T-helper 22 cell (primary cell): ENCODE results near the gene FOXRED1.

Source experiments
- DNase-seq: peaks from one replicate; pipeline ENCODE4 v3.0.0-alpha.2; 2020; ENCODE audit warnings: low read depth

The FOXRED1 gene

DNA sequence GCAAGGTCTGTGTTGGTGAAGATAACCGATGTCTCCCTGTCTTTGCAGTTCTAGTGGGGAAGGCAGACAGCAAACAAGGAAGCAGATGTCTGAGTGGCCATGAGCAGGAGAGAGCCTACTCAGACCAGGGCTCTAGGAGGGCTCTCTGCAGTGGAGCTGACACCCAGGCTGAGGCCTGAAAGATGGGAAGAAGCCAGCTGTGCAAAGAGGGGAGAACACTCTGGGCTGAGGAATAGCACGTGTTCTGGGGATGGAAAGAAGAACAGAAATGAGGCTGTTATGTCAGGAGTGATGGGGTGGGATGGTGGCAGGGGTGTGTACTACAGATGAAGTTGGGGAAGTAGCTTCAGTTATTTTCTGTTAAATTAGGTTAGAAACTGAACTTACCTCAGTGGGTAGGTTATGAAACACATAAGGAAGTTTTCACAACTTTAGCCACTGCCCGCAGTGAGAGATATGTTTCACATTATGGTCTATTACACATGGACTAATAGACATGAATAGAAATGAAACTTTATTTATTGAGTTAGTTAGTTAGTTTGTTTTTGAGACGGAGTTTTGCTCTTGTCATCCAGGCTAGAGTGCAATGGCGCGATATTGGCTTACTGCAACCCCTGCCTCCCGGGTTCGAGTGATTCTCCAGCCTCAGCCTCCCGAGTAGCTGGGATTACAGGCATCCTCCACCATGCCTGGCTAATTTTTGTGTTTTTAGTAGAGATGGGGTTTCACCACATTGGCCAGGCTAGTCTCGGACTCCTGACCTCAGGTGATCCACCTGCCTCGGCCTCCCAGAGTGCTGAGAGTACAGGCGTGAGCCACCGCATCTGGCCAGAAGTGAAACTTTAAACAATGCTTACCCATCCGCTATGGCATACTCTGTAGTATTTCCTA lies 42.7 kb downstream of the FOXRED1 start:
- DNase-seq, result no peak

DNA sequence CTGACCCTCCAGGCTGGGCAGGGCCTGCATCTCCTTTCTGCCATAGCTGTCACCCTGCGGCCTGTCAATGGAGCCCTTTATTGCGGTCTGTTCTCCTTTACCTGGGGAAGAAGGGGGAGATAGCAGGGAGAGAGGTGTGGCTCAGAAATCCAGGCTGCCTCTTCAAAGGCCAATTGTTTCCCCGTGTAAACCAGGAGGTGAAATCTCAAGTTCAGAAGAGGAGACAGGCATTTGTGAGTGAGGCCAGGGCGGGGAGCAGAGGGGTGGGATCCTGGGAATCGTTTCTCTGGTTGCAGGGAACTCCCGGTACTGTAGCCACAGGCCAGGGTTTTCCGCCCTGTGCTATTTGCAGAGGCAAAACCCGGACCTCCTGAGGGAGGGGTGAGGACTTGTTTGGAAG lies 44.0 kb downstream of the FOXRED1 start:
- DNase-seq, result no peak

DNA sequence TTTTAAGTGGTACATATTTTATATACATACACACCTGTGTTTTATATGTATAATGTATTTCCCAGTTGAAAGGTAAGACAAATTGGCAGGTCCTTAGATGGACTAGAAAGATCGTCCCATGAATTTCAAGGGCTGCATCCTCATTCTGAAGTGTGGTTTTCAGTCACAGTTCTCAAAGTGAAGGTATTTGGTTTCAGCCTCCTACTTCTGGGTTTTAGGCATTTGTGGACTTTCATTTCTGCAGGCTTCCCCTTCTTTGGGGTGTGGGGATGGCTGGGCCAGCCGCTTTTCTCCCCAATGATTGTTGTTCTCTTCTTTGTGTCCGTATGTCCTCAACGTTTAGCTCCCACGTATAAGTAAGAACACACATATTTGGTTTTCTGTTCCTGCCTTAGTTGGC lies 44.9 kb downstream of the FOXRED1 start:
- DNase-seq, result no peak

DNA sequence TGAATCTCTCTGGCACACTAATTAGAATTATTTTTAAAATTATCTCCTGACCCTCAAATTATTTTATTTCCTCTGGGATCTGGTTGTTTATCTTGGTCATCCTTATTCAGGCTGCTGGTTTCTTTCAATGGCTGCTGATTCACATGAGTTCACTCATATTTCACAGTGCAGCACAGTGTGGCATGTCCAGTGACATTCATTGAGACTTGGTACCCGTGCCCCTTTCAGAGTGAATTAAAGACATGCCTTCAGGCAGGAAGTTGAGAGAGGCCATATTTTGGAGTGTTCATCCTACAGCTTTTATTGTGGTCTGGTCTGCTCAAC lies 48.4 kb downstream of the FOXRED1 start:
- DNase-seq, result no peak

DNA sequence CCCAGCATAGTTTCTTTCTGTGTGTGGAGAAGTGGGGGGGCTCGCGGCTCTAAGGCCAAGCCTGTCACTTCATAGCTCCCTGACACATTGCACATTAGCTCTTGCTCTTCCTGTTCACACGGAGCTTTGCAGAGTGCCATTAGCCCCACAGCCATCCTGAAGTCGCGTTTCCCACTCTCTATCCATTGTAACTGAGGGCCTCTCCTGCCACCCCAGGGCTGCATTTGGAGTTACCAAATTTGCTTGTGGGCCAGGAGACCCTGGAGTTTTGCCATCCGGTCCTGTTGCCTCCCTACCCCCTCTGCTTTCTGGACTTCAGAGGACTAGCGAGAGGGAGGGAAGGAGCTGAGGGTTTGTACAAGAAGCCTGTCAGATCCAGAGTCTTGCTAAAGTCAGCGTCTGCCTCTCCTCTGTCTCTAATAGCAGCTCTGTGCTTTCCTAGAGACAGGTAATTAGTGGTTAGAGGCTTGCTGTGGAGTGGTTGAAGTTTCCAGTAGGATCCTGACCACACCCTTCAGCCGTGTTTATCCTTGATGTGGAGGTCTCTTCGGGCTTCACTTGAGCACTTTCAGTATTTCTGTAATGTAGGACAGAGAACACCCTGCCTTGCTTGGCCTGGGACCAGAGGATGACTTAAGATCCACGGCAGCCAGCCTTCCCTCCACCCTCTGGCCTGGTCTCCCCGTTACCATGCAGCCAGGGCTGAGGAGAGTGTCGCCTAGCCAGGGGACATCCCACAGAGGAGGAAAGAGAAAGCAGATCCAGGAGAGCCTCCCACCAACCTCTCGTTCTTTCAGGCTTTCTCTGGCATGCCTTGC lies 49.0 kb downstream of the FOXRED1 start:
- DNase-seq, result no peak

DNA sequence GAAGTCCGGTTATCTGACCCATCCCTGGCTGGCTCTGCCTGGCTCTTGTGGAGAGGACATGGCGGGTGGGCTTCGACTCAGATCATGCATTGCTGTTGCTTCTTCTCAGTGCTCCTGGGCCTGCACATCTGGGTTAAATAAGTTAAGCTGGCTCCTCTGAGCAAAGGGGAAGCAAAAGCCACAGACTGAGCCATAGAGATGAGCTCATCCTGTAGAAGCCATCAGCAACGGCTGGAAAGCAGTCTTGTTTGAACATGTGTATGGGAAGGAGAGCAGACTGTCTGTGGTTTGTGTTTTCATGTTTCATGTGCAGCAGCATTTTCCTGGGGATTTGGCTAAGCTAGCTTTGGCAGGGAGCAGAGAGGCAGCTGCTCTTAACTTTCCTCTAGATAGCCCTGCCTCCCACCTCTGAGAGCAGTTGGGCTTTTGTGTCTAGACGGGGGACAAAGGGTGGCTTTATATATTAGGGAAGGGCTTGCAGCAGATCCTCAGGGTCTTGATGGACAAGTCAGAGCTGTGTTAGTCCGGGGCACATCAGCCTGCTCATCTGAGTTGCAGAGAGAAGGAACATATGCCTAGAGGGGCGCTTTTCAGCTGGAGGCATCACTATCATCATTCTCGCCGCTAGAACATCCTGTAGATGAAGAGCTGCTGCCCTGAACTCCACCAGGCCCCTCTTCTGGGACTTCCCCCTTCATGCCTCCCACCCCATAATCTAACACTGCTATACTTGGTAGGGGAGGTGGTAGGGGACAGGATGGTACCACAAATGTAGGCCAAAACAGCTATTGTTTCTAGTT lies 49.8 kb downstream of the FOXRED1 start:
- DNase-seq, result no peak

DNA sequence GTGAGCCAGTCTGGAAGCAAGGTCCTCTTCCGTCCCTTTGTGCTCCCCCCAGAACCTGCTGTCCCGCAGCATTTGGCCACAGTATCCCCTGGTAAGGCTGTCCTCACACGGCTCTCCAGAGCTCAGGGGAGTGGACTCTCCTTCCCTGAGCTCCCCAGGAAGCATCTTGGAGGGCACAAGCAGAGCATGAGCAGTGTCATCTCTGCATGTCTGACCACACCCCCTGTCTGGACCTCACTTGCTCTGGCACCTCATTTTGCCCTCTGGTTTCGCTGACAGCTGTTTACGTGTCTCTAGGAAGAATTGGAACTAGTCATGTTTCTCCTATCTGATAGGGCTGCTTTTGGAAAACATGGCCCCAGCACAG lies 50.4 kb downstream of the FOXRED1 start:
- DNase-seq, result no peak

DNA sequence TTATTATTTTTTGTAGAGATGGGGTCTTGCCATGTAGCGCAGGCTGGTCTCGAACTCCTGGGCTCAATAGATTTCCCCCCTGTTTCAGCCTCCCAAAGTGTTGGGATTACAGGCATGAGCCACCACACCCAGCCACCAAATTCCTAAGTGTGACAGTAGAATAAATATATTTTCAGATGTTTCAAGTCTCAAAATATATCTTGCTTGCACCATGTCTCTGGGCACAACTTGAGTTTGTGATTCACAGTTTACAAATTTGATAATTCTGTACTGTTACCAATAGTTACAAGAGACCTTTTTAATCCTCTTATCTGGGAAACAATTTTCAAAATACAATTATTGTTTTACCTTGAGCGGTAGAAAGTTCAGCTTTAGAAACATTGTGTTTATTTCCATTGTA lies 54.0 kb downstream of the FOXRED1 start:
- no peak for DNase-seq

DNA sequence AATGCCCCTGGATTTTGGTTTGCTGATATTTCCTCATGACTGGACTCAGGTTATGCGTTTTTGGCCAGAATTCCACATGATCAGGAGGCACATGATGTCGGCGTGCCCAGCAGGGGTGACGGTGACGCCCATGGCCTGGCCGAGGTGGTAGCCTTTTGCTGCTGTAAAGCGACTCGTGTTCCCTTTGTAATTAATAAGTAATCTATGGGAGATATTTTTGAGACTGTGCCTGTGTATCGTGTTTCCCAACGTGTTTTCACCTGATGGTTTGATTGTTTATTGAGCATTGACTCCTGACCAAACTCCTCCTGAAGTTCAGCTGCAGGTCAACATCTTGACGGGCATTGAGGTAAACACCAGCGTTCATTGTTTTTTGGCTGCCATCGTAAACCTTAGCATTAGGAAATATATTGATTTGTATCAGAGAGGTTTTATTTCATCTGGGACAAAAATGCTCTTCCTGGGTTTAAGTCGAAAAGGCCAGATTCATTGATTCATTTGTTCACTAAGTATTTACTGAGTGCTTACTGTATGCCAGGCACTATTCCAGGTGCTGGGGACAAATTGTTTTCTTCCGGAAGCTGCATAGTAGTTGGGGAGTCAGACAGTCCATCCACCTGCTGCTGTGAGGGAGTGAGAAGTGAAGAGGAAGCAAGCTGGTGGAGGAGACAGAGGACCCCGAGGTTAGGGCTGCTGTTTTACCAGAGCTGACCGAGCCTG lies 58.5 kb downstream of the FOXRED1 start:
- DNase-seq, result no peak
